ENCODE results near the gene VPS26A. TPM values are rescaled to one million over a fixed set of nuclear protein-coding genes. Genes with fewer than 3 reads are reported as not detected.

VPS26A gene
- total RNA-seq, 1 donor from 2014 or later: 55.8 TPM

DNA sequence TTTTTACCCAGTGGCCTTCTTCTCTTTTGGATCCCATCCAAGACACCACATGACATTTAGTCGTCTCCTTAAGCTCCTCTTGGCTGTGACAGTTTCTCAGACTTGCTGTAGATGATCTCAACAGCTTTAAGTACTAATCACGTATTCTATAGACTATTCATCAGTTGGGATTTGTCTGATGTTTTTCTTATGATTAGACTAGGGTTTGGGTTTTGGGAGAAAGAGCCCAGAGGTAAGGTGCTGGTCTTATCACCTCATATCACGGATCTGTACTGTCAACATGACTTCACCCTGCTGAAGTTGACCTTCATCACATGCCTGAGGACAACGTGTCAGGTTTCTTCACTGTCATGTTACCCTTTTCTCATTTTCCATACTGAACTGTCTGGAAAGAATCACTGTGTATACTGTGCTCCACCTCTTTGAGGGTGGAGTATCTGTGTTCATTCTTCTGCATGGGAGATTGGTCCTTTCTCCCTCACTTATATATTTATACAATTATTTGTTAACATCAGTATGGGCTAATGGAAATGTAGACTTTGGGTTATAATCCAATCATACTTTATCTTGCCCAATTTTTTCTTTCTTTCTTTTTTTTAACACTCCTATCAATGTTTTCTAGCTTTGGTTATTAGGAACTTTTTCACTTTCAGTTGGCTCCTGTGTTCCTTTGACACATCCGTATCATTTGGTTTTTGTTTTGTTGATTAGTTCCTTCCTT lies 89.8 kb downstream of the VPS26A start:
- Mint-ChIP-seq H3K27ac (ENCODE audit: unreplicated experiment) (no peak overlapping the region), H3K4me1 (ENCODE audit: low read depth, unreplicated experiment) (no peaks in the 10 kb centered on the region), H3K4me3 (ENCODE audit: unreplicated experiment) (no peak overlapping the region), H3K27me3 (ENCODE audit: unreplicated experiment) (no peaks in the 10 kb centered on the region), H3K36me3 (ENCODE audit: unreplicated experiment) (no peaks in the 10 kb centered on the region), H3K9me3 (ENCODE audit: unreplicated experiment) (peaks cover 2% of the 10 kb centered on the region)
- no peak for TF ChIP-seq CTCF (IDR thresholded peaks at IDR 0.05; ENCODE audit: partially characterized antibody, unreplicated experiment)
- DNase-seq: no peak

- no peak for DNase-seq
- H3K27me3 Mint-ChIP-seq (ENCODE audit: unreplicated experiment): no peaks in the 10 kb centered on the region
- H3K4me3 Mint-ChIP-seq (ENCODE audit: unreplicated experiment): no peak overlapping the region
- no peak for TF ChIP-seq CTCF (IDR thresholded peaks at IDR 0.05; ENCODE audit: partially characterized antibody, unreplicated experiment)
- H3K27ac Mint-ChIP-seq (ENCODE audit: unreplicated experiment): no peak overlapping the region
- H3K36me3 Mint-ChIP-seq (ENCODE audit: unreplicated experiment): no peaks in the 10 kb centered on the region
- no peaks in the 10 kb centered on the region for H3K4me1 Mint-ChIP-seq (ENCODE audit: low read depth, unreplicated experiment)
- H3K9me3 Mint-ChIP-seq (ENCODE audit: unreplicated experiment): peaks cover 2% of the 10 kb centered on the region
These were observed 90.7 kb downstream of the VPS26A start for GRCh38 chr10:69214666-69215131.

DNA sequence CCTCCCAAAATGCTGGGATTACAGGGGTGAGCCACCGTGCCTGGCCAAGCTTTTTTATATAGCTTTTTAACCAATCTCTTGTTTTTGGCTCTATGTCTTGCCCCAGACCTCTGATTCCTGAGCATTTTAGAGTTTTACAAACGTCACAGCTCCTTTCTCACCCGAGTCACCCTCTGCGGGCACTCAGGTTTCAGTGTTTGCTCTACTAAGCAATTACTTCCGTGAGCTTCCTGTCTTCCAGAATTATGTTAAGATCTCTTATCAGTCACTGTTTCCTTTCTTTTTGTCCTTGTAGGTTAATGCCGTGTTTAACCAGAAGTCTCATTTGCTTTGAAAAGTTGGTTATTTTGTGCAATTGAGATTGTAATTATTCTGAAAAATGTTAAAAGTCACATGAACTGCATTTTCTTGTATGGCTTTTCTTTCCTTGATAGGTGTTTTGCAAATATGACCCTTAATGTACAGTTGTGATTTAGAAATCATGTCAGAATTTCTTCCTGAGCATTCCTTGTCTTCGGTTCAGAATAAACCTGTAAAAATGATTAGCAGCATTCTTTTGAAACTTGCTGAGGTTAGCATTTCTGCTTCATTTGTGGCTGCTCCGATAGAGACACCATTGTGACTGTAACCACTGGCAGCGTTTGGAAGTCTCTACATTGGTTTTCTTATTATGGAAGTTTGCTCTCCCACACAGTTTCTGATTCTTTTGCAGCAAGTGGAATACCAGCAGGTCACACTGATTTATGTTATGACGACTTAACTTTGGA lies 91.6 kb downstream of the VPS26A start:
- peaks cover 2% of the 10 kb centered on the region for H3K9me3 Mint-ChIP-seq (ENCODE audit: unreplicated experiment)
- TF ChIP-seq CTCF (IDR thresholded peaks at IDR 0.05; ENCODE audit: partially characterized antibody, unreplicated experiment): no peak
- no peak overlapping the region for H3K27ac Mint-ChIP-seq (ENCODE audit: unreplicated experiment)
- DNase-seq: no peak
- no peaks in the 10 kb centered on the region for H3K4me1 Mint-ChIP-seq (ENCODE audit: low read depth, unreplicated experiment)
- no peaks in the 10 kb centered on the region for H3K36me3 Mint-ChIP-seq (ENCODE audit: unreplicated experiment)
- peaks cover 3% of the 10 kb centered on the region for H3K27me3 Mint-ChIP-seq (ENCODE audit: unreplicated experiment)
- no peak overlapping the region for H3K4me3 Mint-ChIP-seq (ENCODE audit: unreplicated experiment)

DNA sequence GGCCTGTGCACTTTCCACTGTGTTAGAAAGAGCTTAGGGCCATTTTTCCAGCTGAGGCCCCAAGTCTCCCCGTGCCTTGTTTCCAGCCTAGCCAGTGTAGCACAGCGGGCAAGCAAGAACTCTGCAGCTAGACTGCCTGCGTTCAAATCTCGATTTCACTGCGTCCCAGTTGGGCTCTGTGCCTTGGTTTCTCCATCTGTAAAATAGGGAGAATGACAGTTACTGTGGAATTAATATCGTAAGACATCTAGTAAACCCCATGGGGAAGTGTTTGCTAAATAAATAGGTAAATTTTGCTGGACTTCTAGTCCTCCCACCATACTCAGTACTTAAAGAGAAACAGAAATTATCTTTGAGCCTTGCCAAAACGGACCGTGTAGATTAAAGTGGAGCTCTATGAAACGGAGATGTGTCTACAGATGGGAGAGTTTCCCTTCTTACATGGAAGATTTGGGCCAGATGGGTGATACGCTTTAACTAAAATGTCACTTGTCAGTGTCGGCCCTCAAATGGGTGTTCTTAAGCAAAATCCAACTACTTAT lies 92.7 kb downstream of the VPS26A start:
- Mint-ChIP-seq H3K27me3 (ENCODE audit: unreplicated experiment) (peaks cover 3% of the 10 kb centered on the region), H3K36me3 (ENCODE audit: unreplicated experiment) (no peaks in the 10 kb centered on the region), H3K27ac (ENCODE audit: unreplicated experiment) (no peak overlapping the region), H3K9me3 (ENCODE audit: unreplicated experiment) (peaks cover 2% of the 10 kb centered on the region), H3K4me3 (ENCODE audit: unreplicated experiment) (no peak overlapping the region), H3K4me1 (ENCODE audit: low read depth, unreplicated experiment) (no peaks in the 10 kb centered on the region)
- no peak for TF ChIP-seq CTCF (IDR thresholded peaks at IDR 0.05; ENCODE audit: partially characterized antibody, unreplicated experiment)
- no peak for DNase-seq

Data from glutamatergic neuron (in vitro differentiated cells).